HTR-8/SVneo (cell line): ENCODE measurements around the gene MOB1B.
"Not testable (repeated sequence)": the region's sequence is repeated elsewhere in the genome, so short reads cannot be mapped to it uniquely, and the experiment has no call there.

ENCODE experiments used
- DNase-seq: peaks from one replicate; pipeline ENCODE4 v3.0.0; 2011; ENCODE audit warnings: low spot score, mixed read lengths; ENCODE audit not compliant: insufficient read length
- FAIRE-seq: peaks from 2 replicates; lab custom pipeline; 2011; peaks lifted over from hg19 to GRCh38; lab: Jason Lieb, UNC

Gene MOB1B

DNA sequence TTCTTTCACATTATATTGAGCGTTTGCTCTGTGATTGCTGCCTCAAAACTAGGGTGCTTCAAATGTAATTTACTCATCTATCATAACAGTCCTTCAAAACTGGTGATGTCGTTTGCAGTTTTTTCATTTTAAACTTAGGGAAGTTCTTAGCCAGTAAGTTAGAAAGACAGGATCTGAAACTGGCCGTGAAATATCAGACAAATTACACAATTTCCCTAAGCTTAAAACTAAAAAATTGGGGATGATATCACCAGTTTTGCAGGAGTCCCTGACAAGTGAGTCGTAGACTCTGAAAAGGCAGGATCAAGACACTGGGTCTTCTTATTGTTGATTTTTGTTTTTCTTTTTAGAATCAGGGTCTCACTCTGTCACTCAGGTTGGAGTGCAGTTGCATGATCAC, 44.8 kb downstream of the MOB1B start:
- no peak for FAIRE-seq

DNA sequence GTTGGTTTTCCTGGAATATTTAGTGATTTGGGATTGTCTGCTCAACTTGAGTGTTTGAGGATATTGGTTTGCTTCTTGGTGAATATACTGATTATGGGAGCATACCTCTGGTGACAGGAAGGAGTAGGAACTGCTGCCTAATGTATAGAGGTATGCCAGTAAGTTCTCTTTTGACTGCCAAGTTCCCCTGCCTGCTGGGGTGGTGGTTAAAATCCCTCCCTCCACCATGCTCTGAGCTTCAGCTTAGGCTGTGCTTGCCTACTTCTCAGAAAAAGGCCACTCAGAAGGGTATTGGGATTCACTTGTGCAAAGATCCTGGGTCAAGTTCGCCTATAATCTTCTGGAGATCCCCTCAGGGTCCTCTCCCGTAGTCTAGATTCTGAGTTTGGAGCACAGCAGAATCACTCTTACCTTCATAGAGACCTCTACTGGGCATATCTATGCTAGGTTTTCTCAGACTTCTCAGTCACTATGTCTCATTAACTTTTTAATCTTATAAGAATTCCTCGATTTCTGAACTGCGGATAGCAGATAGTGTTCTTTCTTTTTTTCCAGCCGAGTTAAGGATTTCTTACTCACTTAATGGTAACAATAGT, 46.6 kb downstream of the MOB1B start:
- FAIRE-seq (no peak), DNase-seq (no peak)

More for the DNA sequence above, 44.8 kb downstream of the MOB1B start:
- DNase-seq = no peak

DNA sequence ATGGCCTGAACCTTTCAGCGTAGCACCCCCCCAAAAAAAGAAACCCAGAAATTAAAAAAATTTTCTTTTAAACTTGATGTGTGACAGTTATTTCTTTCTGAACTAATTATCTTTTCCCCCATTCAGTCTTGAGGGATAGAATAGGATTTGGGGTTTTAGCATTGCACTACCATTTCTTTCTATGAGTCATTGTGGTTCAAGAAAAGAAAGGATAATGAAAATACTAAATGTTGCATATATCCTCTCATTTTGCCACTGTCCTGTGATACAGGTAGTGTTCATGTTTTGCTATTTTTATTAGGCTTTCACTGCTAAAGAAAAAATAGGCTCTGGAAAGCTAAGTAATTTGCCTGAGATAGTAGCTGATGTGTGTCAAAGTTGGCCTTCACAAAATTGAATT, 51.9 kb downstream of the MOB1B start:
- no peak for FAIRE-seq
- DNase-seq = no peak

DNA sequence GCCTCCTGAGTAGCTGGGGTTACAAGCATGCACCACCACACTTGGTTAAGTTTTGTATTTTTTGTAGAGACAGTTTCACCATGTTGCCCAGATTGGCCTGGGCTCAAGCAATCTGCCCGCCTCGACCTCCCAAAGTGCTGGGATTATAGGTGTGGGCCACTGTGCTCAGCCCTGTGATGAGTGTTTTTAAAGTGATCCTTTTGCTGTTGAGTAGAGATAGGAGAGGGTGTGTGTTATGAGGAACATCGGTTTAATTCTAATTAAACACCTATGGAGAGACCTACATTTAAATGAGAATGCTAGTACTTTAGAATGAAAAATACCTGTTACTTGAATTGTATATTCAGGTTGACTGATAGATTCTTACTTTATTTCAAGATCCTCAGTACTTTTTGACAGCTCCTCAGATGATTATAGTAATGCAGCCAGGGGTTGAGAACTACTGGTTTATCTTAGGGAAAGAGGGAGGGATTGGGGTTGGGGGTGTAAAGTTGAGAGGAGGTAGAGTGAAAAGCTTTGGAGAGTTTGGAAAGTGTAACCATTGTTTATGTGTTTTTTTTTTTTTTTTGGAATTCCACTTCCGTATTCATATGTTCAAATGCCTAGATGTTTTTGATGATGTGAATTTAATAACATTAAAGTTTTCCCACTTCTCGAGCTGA, 54.5 kb downstream of the MOB1B start:
- FAIRE-seq = no peak
- no peak for DNase-seq

DNA sequence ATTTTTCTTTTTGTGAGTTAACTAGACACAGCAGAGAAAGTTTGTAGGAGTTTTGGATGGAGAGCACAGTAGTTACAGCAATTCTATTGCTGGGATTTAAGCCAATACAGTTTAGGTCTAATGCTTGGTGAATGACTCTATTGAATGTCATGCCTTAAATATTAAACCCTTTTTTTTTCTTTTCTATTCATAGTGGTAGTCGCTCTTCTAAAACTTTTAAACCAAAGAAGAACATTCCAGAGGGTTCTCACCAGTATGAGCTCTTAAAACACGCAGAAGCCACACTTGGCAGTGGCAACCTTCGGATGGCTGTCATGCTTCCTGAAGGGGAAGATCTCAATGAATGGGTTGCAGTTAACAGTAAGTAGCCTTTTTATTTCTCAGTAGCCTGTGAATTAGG, 56.5 kb downstream of the MOB1B start:
- DNase-seq = no peak
- FAIRE-seq = no peak

DNA sequence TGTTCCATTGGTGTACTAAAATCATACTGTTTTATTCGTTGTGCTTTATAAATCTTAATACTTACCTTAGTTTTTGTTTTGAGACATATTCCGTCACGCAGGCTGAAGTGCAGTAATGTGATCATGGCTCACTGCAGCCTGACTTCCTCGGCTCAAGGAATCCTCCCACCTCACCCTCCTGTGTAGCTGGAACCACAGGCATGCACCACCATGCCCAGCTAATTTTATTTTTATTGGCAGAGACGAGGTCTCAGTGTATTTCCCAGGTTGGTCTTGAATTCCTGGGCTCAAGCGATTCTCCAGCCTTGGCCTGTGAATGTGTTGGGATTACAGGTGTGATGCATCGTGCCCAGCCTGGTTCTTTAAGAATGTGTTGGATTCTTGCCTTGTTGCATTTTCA, 66.9 kb downstream of the MOB1B start:
- DNase-seq = no peak
- no peak for FAIRE-seq

DNA sequence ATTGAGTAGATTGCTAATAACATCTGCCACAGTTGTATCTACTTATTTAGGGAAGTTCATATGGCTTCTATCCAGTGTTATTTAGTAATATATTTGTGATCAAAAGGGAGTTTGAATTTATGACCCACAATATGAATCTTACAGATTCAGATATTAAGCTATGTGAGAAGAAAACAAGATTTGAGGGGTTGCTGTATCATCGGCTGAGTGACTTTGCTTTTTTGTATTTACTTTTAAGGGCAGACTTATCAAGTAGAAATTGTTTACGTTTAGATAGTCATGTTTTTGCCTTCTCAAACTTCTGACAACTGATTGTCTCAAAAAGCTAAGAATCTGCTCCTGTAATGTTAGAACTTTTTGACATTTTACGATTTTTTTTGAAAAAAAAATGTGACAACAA, 74.1 kb downstream of the MOB1B start:
- FAIRE-seq (no peak), DNase-seq (no peak)

DNA sequence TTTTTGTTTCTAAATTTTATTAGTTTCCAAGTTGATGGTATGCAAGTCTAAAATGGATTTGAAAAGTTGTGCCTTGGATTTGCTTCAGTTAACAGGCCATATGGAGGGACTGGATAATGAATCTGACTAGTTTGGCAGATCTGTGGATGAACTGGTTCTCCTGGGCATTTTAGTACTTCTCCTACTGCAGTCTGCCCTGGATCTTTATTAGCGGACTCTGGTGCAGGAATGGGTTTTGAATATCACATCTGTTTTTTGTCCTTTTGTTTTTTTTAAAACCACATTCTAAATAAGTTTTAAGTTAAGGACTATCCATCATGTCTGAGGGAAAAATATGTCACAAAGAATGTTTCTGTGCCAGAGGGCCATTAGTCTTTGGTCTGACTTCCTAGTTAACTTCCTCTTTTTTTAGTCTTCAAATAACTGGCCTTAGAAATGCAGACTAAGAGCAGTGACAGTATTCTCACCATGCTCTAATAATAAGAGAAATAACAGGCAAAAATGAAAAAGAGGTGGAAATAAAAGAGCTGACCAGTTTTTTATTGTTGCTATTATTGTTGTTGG, 77.4 kb downstream of the MOB1B start:
- no peak for FAIRE-seq
- DNase-seq = no peak

DNA sequence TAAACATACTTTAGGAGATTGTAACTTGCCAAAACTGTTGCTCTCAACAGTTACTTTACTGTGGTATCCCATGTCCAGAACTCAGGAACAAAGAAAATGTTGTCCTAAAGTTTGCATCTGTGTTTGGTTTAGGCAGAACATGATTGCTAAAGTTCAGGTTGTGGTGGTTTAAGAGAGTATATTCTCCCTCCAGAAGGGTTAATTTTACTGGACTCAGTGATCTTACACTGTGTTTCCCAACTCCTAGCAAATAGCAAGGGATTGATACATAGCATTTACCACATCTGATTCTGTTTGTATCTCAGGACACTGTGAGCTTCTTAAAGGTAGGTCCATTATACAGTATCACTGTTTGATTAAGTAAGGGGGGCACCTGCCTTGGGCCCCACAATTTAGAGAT, 78.0 kb downstream of the MOB1B start:
- DNase-seq = no peak
- no peak for FAIRE-seq

DNA sequence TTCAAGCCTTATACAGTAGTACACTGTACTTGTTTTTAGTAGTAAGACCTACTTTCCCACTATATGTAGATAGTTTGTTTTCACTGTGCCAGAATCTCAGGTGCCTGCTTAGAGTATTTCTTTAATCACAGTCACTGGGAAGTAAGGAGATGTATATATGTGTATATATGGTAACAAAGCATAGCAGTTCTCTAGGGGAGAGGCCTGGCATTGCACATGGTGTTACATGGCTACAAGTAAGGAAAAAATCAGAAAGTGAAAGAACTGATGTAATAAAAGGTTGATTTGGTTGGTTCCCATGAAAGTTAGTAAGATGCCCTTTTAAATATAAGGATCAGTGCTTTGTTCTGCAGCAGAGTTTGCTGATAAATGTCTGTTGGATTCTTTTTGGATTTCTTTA, 81.9 kb downstream of the MOB1B start:
- DNase-seq (no peak), FAIRE-seq (no peak)

DNA sequence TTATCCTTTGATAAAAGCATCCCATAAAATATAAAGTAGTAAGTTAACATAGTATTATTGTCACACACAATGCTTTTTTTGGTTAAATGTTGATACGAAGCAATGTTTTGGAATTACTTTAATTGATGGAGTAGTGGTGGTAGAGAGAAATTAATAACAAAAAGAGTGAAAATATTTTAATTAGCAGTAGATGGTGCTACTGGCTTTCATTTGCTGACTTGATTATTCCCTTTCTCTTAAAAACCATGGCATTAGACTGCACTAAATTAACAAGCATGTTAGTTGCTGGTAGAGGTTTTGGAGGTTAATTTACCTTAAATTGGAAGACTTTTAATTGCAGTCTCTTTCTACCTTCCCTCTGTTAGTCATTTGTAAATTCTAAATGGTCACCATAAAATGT, 82.4 kb downstream of the MOB1B start:
- DNase-seq (no peak), FAIRE-seq (no peak)

DNA sequence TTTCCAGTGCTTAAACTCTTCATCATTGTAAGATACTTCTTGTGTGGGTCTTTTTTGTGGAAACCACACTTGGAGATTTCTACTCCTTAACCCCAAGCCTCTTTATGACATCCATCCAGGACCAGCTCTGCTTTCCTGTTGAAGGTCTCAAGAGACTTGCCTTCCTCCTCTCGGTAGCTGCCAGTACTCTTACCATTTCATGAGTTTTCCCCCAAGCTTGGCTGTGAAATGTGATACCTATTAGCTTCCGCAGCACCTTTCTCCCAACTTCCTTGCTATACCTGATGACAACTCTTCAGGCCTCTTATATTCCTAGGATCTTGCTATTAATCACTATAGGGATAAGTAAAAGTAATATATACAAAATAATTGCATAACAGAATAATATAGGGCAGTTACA, 89.4 kb downstream of the MOB1B start:
- no peak for FAIRE-seq
- DNase-seq = no peak

DNA sequence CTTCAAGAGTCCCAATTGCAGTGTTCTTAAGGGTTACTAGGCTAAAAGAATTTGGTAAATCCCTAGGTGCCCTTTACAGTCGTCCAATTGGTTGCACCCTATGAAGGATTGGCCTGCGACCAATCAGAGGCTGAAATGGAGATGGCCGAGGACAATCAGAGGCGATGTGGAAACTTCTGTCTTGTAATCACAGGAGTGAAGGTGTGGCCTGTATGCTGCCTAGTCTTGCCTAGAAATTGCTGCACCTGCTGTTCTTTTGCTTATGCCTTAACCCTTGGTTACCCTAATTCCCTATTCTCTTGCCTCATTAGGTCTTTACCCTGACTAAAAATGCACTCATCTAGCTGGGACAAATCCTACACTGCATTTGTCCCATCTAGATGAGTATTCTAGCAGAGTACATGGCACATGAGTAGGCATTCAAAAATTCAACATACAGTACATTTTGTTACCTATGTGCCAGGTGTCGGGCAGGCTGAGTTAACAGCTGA, 90.3 kb downstream of the MOB1B start:
- FAIRE-seq (no peak), DNase-seq (no peak)

DNA sequence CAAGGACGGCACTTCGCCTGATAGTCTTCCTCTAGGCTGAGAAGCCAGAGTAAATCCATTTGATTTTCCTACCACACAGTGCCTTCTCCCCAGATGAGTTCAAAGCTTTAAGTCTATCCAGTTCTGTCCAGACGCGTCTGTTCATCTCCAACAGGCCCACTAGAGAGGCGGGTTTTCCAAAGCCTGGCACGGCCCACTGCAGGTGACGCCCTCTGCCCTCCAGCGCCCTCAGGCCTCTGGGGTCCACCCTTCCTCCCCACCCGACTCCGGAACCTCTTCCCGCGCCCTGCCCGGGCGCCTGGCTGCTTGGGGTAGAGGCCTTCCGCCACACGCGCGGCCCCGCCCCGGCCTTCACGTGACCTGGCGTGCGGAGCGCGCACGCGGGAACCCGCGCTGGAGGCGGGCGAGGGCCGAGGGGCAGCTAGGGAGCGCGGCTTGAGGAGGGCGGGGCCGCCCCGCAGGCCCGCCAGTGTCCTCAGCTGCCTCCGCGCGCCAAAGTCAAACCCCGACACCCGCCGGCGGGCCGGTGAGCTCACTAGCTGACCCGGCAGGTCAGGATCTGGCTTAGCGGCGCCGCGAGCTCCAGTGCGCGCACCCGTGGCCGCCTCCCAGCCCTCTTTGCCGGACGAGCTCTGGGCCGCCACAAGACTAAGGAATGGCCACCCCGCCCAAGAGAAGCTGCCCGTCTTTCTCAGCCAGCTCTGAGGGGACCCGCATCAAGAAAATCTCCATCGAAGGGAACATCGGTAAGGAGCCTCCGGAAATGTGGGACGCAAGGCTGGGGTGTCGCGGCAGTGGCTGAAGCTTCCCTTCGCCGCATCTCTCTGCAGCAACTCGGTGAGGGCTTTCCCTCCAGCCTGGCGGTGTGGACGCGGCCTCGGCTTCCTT, 91.3 kb downstream of the MOB1B start, which contains the start of gene DCK:
DCK (plus strand) TSS at position 469 of the 888 bp plus-strand sequence; CDS start at position 656, 187 bp downstream.
- DNase-seq (peak; percentile 73), FAIRE-seq (peak; percentile 66)

DNA sequence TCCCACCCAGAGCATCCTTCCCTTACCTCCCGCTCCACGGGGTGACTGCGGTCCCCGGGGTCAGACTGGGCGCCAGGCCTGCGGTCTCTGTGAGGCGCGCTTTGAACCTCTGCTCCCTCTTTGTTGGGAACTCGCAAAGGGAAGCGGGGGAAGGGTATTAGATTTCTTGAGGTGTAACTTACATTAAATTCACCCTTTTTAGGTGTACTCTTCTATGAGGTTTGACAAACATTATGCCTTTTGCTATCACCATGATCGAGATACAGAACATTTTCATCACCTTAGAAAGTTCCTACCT, 91.8 kb downstream of the MOB1B start:
- FAIRE-seq (no peak), DNase-seq (no peak)

DNA sequence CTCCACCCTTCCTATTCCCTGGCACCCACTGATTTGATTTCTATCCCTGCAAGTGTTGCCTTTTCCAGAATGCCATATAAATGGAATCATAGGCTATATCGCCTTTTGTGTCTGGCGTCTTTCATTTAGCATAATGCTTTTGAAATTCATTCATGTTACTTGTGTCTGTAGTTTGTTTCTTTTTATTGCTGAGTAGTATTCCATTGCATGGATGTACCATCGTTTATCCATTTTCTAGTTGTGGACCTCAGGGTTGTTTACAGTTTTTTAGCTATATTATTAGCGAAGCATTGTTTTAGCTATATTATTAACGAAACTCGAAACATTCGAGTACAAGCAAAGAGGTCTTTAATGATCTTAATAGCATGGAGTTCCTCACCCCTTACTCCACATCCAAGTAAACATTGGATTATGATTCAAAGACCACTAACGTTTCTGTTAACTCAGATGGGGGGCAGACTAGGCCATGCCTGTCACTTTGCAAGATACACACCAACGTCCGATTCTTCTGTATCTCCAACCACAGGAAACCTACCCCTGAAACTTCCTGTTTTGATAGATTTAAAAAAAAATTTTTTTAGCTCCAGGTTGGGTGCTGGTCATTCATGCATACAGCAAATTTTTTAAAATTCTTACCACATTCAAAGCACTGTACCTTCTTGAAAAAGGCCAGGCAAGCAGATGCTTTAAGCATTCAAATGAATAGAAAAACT, 92.4 kb downstream of the MOB1B start:
- no peak for DNase-seq
- no peak for FAIRE-seq

DNA sequence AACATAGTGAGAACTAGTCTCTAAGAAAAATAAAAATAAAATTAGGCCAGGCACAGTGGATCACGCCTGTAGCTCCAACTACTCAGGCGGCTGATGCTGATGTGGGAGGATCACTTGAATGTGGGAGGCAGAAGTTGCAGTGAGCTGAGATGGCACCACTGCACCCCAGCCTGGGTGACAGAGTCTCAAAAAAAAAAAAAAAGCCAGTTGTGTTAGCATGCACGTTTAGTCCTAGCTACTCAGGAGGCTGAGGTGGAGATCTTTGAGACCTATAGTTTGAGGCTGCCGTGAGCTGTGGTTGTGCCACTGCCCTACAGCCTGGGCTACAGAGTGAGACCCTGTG, 93.8 kb downstream of the MOB1B start:
- FAIRE-seq = no peak

DNA sequence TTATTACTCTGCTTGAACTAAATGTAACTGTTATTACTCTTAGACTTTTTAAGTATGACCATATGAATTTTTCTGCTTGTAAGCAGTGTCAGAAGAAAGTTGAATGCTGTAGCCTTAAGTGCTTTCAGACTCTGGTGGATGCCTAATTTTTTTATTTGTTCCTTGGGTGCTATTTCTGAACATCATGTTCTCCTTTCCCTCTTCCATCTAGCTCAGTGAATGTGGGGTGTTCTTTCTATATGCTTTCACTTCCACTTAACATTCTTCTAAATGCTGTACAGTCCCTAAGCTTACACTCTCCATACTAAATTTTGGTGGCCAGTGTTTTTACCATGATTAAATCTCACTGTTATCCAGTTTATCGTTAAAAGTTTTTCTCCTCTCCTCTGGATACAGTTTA, 94.9 kb downstream of the MOB1B start:
- FAIRE-seq = no peak
- DNase-seq = no peak

More for the DNA sequence above, 93.8 kb downstream of the MOB1B start:
- no peak for DNase-seq

DNA sequence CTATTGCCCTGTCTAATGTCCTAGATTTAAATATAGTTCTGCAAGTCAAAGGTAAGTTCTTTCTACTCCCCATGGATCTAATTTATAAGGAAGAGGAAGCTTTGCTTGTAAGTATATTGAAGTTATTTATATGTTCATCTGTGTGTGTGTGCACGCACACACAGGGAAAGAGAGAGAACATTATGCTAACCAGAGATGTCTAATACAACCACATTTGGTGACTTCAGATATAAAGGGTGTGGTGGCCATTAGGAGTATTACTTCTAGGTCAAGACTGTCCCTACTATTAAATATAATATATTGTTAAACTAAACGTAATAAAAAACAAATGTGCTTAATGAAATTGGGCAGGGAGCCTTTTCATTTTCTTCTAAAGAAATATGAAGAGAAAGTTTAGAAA, 95.4 kb downstream of the MOB1B start:
- FAIRE-seq = no peak
- DNase-seq = no peak

DNA sequence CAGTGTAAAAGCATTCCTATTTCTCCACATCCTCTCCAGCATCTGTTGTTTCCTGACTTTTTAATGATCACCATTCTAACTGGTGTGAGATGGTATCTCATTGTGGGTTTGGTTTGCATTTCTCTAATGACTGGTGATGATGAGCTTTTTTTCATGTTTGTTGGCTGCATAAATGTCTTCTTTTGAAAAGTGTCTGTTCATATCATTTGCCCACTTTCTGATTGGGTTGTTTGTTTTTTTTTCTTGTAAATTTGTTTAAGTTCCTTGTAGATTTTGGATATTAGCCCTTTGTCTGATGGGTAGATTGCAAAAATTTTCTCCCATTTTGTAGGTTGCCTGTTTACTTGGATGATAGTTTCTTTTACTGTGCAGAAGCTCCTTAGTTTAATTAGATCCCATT, 97.5 kb downstream of the MOB1B start:
- DNase-seq, FAIRE-seq: not testable (repeated sequence)
